NK-92 (cell line): Measurements from ENCODE around the gene CCR5.

Source experiments
- DNase-seq: peaks from one replicate; lab custom pipeline; 2025; ENCODE audit not compliant: unreplicated experiment; lab: John Stamatoyannopoulos, UW

CCR5 gene

GRCh38 chr3:46358466-46358865 lies 12.3 kb upstream of the CCR5 start:
- DNase-seq, result no peak

DNA sequence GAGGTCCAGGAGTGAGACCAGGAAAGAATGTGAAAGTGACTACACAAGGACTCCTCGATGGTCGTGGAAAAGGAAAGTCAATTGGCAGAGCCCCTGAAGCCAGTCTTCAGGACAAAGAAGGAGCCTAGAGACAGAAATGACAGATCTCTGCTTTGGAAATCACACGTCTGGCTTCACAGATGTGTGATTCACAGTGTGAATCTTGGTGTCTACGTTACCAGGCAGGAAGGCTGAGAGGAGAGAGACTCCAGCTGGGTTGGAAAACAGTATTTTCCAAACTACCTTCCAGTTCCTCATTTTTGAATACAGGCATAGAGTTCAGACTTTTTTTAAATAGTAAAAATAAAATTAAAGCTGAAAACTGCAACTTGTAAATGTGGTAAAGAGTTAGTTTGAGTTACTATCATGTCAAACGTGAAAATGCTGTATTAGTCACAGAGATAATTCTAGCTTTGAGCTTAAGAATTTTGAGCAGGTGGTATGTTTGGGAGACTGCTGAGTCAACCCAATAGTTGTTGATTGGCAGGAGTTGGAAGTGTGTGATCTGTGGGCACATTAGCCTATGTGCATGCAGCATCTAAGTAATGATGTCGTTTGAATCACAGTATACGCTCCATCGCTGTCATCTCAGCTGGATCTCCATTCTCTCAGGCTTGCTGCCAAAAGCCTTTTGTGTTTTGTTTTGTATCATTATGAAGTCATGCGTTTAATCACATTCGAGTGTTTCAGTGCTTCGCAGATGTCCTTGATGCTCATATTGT lies 10.8 kb upstream of the CCR5 start:
- DNase-seq, result no peak

DNA sequence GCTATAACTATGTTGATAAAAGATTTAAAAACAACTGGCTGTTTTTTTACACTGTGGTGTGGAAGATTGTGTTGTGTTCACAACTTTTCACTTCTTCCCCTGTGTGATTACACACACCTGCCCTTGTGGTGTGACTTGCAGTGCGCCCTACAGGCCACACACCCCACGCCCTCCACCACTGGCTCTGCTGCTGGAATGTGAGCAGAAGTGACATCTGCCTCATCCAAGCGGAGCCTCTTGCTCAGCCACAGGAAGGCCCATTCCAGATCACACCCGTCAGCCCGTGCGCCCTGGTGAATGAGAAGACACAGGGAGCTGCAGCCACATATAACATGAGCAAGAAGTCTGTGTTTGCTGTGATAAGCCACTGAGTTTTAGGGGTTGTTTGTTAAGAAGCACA lies 9.8 kb upstream of the CCR5 start:
- DNase-seq, result no peak

DNA sequence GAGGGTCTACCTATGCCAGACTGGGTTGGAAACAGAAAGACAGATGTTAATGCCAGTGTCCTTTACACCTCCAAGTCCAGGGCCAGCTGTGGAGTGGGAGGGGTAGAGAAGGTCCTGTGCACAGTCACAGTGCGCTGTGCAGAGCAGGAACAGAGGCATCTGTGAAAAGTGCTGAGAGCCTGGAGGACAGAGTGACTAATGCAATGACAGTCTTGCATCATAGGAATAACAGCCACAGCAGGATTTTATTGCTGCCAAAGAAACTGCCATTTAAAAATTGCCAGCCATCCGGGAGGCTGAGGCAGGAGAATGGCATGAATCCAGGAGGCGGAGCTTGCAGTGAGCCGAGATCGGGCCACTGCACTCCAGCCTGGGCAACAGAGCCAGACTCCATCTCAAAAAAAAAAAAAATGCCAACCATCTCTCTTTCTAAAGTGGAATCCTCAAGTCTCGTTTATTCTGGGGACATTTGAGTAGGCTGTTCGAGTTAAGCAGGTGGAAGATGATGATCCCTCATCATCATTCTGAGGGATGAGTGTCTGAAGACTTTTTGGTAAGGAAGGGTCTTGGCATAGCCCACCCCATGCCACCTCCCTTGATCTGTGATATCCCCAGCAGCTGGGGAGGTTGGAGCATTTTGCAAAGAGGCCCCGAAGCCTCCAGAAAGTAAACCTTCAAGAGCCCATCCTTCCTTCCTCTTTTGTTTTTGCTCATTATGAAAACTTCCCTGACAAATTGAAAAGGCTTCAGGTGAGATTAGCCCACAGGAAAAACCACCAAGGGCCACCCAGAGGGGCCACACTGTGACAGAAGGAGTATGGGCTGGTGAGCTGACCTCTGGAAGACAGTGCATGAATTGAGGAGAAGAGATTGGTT lies 9.1 kb upstream of the CCR5 start:
- no peak for DNase-seq

DNA sequence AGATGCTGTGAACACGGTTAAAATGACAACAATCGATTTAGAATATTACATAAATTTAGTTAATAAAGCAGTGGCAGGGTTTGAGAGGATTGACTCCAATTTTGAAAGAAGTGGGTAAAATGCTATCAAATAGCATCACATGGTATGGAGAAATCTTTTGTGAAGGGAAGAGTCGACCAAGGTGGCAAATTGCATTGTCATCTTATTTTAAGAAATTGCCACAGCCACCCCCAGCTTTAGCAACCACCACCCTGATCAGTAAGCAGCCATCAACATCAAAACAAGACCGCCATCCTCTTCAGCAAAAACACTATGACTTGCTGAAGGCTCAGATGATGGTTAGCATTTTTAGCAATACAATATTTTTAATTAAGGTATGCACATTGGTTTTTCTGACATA lies 5.7 kb upstream of the CCR5 start:
- no peak for DNase-seq

DNA sequence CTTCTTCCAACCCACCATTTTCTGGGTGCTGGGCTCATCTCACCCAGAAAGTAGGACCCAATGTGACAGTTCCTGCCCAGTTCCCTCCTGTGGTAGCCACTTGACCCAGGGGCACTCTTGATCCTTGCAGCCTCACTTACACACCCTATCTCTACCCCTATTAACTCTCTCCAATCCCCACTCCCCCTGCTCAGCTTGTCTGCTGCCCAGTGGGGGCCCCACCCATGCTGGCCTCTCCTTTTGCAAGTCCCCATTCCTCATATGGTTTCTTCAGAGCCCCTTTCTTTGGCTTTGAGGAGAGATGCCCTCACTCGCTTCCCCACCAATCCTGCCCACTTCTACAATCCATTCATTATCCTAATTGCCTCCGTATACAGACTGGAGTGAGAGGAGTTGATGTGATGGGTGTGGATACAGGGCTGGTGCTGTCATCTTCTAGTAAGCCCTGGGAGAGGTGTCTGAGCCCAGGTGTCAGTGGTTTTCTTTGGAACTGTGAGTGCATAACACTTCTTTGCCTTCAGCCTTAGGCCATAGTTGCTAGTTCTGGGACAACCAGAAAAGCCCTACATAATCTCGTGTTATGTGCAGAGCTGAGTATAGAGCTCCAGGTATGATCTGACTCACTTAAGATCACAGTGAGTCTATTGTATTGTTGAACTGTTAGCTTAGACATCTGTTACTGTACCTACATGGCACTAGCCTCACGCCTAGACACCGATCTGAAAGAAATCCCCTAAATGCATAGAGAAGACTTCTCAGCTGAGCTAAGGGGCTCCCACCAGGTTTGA lies 4.8 kb upstream of the CCR5 start:
- DNase-seq, result no peak

DNA sequence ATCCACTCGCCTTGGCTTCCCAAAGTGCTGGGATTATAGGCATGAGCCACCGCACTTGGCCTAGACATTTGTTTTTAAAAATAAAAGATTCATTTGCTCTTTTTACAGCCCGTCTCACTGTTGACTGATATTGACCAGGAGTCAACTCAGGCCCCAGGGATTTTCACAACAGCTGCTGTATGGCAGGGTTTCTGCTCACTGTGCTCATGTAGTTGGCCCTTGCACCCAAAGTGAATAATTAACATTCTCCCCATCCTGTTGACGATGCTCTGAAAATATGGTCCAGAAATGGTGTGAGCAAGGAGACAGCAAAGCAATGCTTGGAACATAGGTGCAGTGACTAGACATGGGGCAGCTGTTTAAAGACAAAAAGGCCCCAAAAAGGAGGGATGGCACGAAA lies 2.9 kb upstream of the CCR5 start:
- no peak for DNase-seq

GRCh38 chr3:46368569-46368968 lies 2.2 kb upstream of the CCR5 start:
- DNase-seq, result no peak

- no peak for DNase-seq
These were observed 1.6 kb upstream of the CCR5 start for GRCh38 chr3:46369151-46369550.

DNA sequence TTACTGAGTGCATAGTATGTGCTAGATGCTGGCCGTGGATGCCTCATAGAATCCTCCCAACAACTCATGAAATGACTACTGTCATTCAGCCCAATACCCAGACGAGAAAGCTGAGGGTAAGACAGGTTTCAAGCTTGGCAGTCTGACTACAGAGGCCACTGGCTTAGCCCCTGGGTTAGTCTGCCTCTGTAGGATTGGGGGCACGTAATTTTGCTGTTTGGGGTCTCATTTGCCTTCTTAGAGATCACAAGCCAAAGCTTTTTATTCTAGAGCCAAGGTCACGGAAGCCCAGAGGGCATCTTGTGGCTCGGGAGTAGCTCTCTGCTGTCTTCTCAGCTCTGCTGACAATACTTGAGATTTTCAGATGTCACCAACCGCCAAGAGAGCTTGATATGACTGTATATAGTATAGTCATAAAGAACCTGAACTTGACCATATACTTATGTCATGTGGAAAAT lies 1.0 kb upstream of the CCR5 start:
- no peak for DNase-seq

- no peak for DNase-seq
These were observed 984 bp downstream of the CCR5 start for GRCh38 chr3:46371519-46372340.

DNA sequence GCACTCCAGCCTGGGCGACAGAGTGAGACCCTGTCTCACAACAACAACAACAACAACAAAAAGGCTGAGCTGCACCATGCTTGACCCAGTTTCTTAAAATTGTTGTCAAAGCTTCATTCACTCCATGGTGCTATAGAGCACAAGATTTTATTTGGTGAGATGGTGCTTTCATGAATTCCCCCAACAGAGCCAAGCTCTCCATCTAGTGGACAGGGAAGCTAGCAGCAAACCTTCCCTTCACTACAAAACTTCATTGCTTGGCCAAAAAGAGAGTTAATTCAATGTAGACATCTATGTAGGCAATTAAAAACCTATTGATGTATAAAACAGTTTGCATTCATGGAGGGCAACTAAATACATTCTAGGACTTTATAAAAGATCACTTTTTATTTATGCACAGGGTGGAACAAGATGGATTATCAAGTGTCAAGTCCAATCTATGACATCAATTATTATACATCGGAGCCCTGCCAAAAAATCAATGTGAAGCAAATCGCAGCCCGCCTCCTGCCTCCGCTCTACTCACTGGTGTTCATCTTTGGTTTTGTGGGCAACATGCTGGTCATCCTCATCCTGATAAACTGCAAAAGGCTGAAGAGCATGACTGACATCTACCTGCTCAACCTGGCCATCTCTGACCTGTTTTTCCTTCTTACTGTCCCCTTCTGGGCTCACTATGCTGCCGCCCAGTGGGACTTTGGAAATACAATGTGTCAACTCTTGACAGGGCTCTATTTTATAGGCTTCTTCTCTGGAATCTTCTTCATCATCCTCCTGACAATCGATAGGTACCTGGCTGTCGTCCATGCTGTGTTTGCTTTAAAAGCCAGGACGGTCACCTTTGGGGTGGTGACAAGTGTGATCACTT lies 2.0 kb downstream of the CCR5 start:
- DNase-seq, result no peak

DNA sequence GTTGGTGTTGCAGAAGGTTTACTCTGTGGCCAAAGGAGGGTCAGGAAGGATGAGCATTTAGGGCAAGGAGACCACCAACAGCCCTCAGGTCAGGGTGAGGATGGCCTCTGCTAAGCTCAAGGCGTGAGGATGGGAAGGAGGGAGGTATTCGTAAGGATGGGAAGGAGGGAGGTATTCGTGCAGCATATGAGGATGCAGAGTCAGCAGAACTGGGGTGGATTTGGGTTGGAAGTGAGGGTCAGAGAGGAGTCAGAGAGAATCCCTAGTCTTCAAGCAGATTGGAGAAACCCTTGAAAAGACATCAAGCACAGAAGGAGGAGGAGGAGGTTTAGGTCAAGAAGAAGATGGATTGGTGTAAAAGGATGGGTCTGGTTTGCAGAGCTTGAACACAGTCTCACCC lies 4.0 kb downstream of the CCR5 start:
- DNase-seq, result no peak

- no peak for DNase-seq
These were observed 4.5 kb downstream of the CCR5 start for GRCh38 chr3:46375218-46375617.

GRCh38 chr3:46375814-46376213 lies 5.1 kb downstream of the CCR5 start:
- DNase-seq, result no peak

DNA sequence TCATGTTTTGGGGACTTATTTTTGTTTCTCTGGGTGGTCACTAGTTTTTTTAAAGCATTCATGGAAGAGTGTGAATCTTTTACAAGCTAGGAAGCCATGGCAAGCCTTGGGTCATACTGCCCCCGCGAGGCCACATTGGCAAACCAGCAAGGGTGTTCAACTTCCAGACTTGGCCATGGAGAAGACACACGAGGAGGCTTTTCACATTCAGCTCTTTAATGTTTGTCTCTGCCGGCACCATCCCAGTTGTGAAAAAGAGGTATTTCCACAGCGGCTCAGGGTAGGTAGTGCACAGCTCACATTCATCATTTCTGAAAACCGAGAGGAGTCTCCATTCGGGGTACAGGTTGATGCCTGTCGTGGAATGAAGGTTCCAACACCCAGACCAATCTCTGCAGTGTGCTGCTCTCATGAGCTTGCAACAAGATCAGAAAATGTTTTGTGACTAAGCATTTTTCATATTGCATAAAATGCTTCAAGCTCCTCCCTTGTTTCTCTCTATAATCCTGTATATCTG lies 7.7 kb downstream of the CCR5 start:
- DNase-seq, result no peak

DNA sequence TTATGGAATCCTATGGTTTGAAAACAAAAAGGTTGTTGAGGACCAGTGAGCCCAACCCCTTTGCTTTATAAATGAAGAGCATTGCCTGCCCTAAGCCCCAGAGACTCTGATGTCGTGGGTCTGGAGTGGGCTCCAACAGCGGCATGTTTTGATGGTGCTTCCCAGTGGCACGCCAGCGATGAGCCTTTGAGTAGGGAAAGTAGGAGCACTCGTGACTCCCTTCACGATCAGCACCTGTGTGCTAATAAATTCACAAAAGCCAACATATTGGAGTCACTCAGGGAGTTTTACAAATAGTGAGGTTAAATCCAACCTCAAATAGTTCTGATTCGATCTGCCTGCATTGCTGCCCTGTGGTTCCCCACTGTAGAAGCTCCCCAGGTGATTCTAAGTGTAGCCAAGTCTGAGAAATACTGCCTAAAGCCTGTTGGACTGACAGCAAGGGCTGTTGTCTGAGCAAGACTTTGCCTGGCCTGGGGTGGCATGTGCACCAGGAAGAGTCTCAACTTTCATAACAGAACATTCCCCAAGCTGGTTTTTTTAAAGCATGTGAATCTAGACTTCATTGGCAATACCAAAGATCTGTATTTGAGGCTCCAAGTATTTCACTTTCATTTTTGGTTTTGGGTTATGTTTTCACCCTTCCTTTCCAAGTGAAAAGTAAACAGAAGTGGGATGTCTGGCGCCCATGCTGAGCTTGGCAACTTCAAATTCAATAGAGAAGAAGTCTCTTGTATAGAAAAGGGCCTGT lies 9.9 kb downstream of the CCR5 start:
- DNase-seq, result no peak

GRCh38 chr3:46381625-46382024 lies 10.9 kb downstream of the CCR5 start:
- no peak for DNase-seq
